GM18873 (cell line): Measurements from ENCODE around the gene GUCD1.

Experiments used
- ATAC-seq: cut with Tn5 transposase; IDR thresholded peaks from one replicate; pipeline ENCODE4 v1.9.1; 2021; ENCODE audit warnings: mild to moderate bottlenecking, moderate library complexity, moderate number of reproducible peaks; ENCODE audit not compliant: unreplicated experiment, low FRiP score

GUCD1 gene

GRCh38 chr22:24506802-24507438 is 48.0 kb downstream of the GUCD1 start:
- ATAC-seq = no peak

- no peak for ATAC-seq
Observed at GRCh38 chr22:24504956-24505736, 49.8 kb downstream of the GUCD1 start.

- no peak for ATAC-seq
Observed at GRCh38 chr22:24504540-24504939, 50.4 kb downstream of the GUCD1 start.

- ATAC-seq = no peak
Observed at GRCh38 chr22:24503843-24504338, 51.0 kb downstream of the GUCD1 start.

GRCh38 chr22:24503137-24503842 is 51.6 kb downstream of the GUCD1 start:
- no peak for ATAC-seq

- ATAC-seq = no peak
Observed at GRCh38 chr22:24502541-24502940, 52.4 kb downstream of the GUCD1 start.

- ATAC-seq = no peak
Observed at GRCh38 chr22:24502034-24502433, 52.9 kb downstream of the GUCD1 start.

- ATAC-seq = no peak
Observed at GRCh38 chr22:24501301-24502005, 53.5 kb downstream of the GUCD1 start.

GRCh38 chr22:24500277-24500820 is 54.6 kb downstream of the GUCD1 start:
- no peak for ATAC-seq

- ATAC-seq = no peak
Observed at GRCh38 chr22:24499706-24500276, 55.1 kb downstream of the GUCD1 start.

- ATAC-seq = no peak
Observed at GRCh38 chr22:24498824-24499223, 56.1 kb downstream of the GUCD1 start.

- ATAC-seq = no peak
Observed at GRCh38 chr22:24497841-24498258, 57.1 kb downstream of the GUCD1 start.

- ATAC-seq = no peak
Observed at GRCh38 chr22:24496661-24497060, 58.3 kb downstream of the GUCD1 start.

- no peak for ATAC-seq
Observed at GRCh38 chr22:24496234-24496633, 58.7 kb downstream of the GUCD1 start.

- no peak for ATAC-seq
Observed at GRCh38 chr22:24495365-24495675, 59.6 kb downstream of the GUCD1 start.

- ATAC-seq = no peak
Observed at GRCh38 chr22:24494528-24495364, 60.2 kb downstream of the GUCD1 start, which contains the start of gene UPB1. UPB1 (plus strand) TSS chr22:24495332; CDS start chr22:24495404, 72 bp downstream.

GRCh38 chr22:24494167-24494527 is 60.8 kb downstream of the GUCD1 start:
- ATAC-seq = no peak

GRCh38 chr22:24492391-24492790 is 62.5 kb downstream of the GUCD1 start:
- no peak for ATAC-seq
